ENCODE results near the gene PRMT6.

The PRMT6 gene

DNA sequence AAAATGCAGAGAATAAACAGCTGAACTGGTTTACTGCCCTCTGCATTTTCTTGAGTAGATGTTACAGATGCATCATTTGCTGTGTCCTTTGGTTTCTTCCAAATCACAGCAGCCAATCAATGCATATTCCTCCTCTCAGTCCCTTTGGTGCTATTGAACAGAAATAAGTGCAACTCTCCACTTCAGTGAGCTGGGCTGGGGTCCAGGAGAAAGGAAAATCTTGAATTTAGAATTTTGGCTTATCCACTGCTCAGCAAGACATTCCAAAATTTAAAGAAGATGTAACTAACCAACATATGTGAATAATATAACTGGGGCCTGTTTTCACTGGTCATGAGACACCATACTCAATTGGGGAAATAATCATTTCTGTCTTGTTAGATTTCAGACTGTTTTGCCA lies 39.2 kb downstream of the PRMT6 start:
- DNase-seq, result no peak

DNA sequence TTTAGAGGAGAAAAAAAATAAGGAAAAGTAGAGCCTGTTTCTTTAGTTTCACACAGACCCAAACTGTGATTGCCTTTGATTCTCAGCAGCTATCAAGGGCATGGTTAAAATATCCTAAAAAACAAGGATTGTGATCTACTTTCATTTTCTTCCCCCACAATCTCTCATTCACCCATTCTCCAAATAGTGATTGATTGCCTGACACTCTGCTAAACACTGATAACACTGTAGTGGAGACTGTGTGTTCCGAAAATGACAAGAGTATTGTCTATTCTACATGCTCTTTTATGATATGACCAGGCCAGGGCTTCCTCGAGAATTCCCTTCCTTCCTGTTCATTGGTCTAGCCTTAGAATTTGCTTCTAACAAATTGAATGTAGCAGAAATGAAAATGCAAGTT lies 40.2 kb downstream of the PRMT6 start:
- no peak for DNase-seq

DNA sequence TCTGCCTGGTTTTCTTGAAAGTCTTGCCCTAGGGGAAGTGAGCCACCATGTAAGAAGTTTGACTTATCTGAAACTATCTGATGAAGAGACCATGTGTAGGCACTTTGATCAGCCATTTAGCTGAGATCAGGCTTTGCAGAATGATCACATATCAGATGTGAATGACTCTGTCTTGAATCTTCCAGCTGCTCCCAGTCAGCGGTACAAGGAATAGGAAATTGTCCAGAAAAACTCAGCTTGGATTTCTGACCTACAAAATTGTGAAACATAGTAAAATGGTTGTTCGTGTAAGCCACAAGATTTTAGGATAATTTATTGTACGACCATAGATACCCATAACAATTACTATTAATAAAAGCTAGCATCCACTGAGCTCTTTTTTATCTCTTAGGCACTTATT lies 42.5 kb downstream of the PRMT6 start:
- DNase-seq, result no peak

DNA sequence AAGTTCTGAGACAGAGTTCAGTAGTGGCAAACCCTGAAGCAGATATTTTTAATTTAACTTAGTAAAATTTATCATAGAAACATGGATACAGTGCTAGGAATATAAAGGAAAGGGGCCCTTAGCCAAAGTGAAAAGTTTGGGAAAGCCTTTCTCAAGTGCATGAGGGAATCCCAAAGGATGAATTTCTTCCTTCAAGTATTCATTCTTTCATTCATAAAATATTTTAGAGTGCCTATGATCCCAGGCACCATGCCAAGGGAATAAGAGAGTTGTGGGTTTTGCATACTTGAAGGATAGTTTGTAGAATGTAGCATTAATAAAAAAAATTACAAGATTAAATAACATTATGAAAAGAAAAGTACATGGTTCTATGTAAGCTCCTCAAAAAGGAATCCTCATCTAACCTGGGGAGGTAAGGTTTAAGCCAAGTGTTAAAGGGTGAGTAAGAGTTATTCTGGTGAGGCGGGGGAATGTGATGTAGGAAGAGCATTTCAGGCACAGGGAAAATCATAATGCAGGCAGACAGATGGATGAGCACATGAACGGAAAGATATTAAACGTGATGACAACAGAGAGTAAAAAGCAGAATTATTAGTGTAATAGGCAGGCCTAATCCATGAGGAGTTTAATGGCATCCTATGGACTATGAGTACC lies 44.0 kb downstream of the PRMT6 start:
- DNase-seq, result no peak

DNA sequence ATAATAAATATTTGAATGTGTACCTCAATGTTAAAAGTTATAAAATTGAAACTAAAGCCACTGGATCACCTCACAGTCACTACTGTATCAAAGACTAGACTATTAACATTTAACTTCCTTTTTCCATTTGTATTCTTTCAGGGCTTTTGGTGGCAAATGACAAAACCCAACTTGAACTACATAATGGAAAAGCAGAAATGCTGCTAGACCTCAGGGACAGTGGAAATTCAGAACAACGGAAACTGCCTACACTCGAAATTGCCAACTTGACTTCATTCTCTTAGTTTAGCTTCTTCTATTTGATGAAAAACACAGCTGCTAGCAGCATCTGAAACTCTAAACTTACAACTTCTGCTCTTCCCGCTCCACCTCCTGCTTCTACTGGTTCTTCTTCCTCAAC lies 49.4 kb downstream of the PRMT6 start:
- no peak for DNase-seq
